Neural cell (in vitro differentiated cells): Measurements from ENCODE around the gene BARD1.

ENCODE experiments used
- CTCF ChIP-seq: fragments of 450-650 bp; IDR thresholded peaks from 2 replicates; pipeline ENCODE4 v1.5.1; 2014; ENCODE audit warnings: antibody characterized with exemption, mild to moderate bottlenecking, moderate library complexity; ENCODE audit not compliant: poor library complexity, severe bottlenecking
- EZH2 ChIP-seq: fragments of 200-600, 300-800 bp; shearing (Covaris generic), sonication (generic); IDR thresholded peaks from 2 replicates; pipeline ENCODE4 v1.6.1; 2014; ENCODE audit warnings: antibody characterized with exemption, low read length, borderline replicate concordance, mild to moderate bottlenecking; ENCODE audit not compliant: insufficient read depth, poor library complexity, severe bottlenecking
- MXI1 ChIP-seq: fragments of 450-650 bp; conservative IDR thresholded peaks from 2 replicates; pipeline ENCODE4 v1.6.1; 2014; ENCODE audit warnings: antibody characterized with exemption, mild to moderate bottlenecking; ENCODE audit not compliant: poor library complexity, severe bottlenecking
- REST ChIP-seq: IDR thresholded peaks from 2 replicates; pipeline ENCODE4 v1.6.1; 2012; ENCODE audit warnings: borderline replicate concordance
- SMC3 ChIP-seq: fragments of 450-650 bp; conservative IDR thresholded peaks from 2 replicates; pipeline ENCODE4 v1.6.1; 2014; ENCODE audit warnings: antibody characterized with exemption, mild to moderate bottlenecking, moderate library complexity; ENCODE audit not compliant: poor library complexity

- TF ChIP-seq MXI1 = no peak
- TF ChIP-seq CTCF = no peak
- no peak for TF ChIP-seq REST
- TF ChIP-seq EZH2 = no peak
- TF ChIP-seq SMC3 = no peak
These were observed 78.6 kb downstream of the BARD1 start for GRCh38 chr2:214730800-214731407.
